M059J (cell line): ENCODE results near the gene THUMPD1. TPM values are rescaled to one million over a fixed set of nuclear protein-coding genes. Genes with fewer than 3 reads are reported as not detected.
"Not testable (repeated sequence)": the region's sequence is repeated elsewhere in the genome, so short reads cannot be mapped to it uniquely, and the experiment has no call there.

ENCODE experiments used
- DNase-seq: peaks from one replicate; pipeline ENCODE4 v3.0.0-alpha.2; 2012; ENCODE audit warnings: low read depth
- total RNA-seq: library from RNA; depleted of rRNA; stranded (reverse); fragments of >200 nt; shearing (Covaris generic); gene quantifications from 2 replicates; pipeline ENCODE4 v1.2.3, GENCODE V29; 2014; rRNA removed

The THUMPD1 gene, protein sequence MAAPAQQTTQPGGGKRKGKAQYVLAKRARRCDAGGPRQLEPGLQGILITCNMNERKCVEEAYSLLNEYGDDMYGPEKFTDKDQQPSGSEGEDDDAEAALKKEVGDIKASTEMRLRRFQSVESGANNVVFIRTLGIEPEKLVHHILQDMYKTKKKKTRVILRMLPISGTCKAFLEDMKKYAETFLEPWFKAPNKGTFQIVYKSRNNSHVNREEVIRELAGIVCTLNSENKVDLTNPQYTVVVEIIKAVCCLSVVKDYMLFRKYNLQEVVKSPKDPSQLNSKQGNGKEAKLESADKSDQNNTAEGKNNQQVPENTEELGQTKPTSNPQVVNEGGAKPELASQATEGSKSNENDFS
- 45.2 and 57.3 TPM in 2 replicates for total RNA-seq

DNA sequence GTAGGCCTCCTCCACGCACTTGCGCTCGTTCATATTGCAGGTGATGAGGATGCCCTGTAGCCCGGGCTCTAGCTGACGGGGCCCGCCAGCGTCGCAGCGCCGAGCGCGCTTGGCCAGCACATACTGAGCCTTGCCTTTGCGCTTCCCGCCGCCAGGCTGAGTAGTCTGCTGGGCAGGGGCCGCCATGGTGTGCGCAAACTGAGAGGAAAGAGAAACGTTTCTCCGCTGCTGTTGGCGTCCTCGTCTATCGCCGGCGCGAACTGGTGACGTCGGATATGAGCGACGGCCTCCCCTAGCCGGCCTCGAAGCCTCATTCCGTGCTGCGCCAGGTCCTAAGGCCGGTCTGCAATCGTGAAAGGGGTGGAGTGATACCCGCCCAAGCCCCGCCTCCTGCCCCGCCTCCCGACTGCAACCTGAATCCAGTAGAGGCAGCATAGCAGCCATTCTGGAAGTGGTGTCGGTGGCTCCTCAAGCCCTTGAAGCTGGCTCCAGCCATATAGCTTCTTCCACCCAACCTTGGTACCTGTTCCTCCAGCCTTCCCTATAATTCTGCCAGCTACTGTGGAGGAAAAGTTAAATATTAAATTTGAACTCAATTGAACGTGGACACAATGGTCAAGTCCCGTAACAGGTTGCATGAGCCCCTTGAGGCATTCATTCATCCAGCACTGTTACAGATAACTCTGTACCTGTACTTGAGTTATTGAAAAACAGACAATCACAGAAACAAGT, at the start of gene THUMPD1:
Gene THUMPD1 (minus strand): TSS at position 265 of the 732 bp plus-strand sequence. CDS start 79 bp downstream, at position 186.
- peak; percentile 92 for DNase-seq

DNA sequence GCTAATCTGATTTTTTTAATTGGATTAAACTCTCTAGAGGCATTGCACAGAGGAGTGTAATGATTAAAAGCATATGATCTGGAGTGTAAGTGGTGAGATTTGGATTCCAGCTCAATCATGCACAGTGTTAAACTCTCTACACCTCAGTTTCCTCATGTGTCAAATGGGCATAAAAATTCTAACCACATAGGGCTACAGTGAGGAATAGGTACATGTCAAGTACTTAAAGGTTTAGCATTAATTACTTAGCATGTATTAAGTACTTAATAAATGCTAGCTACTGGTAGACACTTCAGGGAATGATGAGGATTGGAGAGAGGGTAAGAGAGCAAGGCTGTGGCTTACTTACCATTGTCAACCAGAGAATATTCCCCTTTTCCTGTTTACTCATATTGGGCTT, 47.5 kb upstream of the THUMPD1 start:
- DNase-seq, result no peak

DNA sequence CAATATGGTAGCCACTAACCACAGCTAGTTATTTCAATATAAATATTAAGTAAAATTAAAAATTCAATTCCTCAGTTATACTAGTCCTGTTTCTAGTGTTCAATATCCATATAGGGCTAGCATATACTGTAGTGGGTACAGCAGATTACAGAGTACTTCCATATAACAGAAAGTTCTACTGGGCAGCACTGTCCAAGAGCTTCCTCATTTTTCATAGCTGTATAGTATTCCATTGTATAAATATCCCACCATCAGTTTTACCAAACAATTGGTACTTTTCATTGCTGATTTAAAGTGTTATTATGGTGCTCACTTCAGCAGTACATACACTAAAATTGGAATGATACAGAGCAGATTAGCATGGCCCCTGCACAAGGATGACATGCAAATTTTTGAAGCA, 42.6 kb upstream of the THUMPD1 start:
- DNase-seq, result no peak

DNA sequence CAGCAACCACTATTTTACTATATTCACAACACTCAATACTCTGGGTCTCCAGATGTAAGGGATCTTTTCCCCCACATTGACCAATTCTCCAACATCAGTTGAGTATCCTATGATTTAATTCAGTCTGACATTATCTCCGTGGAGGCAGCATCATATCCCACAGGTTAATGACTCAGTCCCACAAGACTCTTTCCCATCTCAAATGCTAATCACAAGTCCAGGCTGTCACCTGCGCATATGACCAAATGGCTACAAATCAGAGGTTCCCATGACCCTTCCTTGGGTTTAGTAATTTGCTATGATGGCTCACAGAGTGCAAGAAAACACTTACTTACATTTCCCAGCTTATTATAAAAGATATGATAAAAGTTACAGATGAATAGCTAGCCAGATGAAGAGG, 40.9 kb upstream of the THUMPD1 start:
- DNase-seq, result no peak

DNA sequence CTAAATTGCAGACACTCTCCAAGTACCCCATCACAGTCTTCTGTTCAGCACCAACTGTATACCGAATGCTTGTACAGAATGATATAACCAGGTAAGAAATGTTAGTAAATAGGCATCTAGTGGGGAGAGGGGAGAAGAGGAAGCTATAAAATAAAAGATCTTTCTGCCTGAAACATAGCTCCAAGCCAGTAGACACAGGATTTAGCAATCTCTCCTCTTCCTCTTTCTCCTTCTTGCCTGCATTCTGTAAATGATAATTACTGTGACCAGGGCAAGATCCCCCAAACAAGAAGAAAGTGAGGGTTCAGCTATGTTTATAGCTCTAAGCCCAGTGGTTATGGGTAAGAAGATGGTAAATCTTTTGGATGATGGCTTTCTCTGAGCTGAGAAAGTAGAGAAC, 40.1 kb upstream of the THUMPD1 start:
- no peak for DNase-seq

DNA sequence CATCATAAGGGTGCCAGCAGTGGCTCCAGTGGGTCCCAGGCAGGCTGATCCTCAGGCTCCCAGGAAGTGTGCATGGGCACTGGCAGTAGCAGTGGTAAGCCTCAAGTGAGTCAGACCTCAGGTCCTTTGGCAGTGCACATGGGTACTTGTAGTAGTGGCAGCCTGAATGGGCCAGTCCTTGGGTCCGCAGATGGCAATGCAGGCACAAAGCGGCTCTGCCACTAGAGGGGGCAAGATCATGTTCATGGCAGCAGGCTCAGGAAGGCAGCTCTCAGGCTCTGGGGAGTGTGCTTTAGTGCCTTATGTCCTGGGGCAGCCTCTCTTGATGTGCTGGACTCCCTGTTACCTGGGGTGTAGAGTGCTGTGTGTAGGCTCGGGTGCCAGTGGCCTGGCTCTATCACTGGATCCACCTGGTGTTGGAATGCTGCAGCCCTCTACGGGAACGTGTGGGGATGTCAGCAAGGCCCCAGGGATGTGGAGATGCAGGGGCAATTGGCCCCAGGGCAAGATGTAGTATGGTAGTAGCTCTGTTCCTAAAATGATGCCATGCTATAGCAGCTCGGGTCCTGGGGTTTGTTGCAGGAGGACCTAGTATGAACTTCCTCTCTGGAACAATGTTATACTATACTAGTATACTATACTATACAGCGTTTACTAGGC, 33.2 kb upstream of the THUMPD1 start:
- DNase-seq, result peak; percentile 82

DNA sequence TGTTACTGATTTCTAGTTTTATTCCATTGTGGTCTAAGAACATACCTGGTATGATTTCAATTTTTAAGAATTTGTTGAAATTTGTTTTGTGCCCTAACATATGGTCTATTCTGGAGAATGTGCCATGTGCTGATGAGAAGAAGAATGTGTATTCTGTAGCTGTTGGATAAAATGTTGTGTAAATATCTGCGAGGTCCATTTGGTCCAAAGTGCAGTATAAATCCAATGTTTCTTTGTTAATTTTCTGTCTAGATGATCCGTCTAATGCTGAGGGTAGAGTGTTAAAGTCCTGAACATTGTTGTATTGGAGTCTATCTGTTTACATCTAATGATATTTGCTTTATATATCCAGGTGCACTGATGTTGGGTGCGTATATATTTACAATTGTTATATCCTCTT, 32.1 kb upstream of the THUMPD1 start:
- no peak for DNase-seq

DNA sequence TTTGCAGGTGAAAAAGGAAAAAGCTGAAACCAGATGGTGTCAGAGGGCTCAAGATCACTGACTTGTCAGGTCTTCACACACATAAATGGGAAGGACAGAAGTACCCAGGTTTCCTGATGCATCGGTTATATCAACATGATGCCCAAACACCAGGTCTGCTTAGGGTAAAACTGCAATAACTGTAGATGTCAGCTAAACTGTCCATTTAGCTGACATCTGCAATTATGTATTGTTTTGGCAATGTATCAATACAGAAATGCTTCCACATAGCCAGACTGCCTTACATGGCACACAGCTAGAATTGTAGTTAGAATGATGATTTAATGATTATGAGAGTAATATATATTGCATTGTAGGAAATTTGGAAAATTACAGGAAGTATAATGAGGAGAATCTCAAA, 27.2 kb upstream of the THUMPD1 start:
- DNase-seq, result no peak

DNA sequence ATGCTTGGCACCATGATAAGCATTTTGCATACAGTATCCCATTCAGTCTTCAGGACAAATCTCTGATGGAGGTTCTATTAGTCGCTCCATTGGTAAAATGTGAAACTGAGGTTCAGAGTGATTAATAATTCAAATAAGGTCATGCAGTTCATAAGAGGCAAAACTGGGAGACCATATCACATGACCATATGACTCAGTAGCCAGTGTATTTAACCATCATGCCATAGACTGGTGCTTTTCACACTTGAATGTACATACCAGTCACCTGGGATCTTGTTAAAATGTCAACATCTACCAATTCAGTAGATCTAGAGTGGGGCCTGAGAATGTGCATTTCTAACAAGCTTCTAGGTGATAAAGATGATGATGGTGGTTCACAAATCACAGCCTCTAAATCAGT, 26.5 kb upstream of the THUMPD1 start:
- peak; percentile 3 for DNase-seq

DNA sequence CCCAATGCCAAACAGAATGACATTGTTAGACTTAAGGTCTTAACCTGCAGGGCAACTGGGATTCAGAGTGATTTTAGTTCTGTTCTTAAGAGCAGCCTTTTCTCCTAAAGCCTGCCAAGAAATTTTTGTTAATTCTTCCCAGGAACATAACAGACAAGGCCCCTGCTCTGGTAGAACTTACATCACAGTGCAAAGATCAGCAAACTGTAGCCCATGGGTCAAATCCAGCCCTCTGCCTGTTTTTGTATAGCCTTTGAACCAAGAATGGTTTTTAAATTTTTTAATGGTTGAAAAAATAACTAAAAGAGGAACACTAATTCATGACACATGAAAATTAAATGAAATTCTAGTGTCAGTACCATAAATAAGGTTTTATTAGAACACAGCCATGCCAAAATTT, 26.0 kb upstream of the THUMPD1 start:
- DNase-seq, result no peak

DNA sequence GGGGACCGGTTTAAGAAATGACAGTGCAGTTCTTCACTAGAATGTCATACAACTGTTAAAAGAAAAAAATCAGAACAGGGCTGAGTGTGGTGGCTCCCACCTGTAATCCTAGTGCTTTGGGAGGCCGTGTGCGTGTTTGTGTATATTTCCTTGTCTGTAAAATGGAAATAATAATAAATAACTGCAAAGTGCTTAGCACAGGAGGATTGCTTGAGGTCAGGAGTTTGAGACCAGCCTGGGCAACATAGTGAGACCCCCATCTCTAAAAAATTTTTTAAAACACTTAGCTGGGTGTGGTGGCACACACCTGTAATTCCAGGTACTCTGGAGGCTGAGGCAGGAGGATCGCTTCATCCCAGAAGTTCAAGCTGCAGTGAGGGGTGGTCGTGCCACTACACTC, 24.7 kb upstream of the THUMPD1 start:
- DNase-seq, result no peak

DNA sequence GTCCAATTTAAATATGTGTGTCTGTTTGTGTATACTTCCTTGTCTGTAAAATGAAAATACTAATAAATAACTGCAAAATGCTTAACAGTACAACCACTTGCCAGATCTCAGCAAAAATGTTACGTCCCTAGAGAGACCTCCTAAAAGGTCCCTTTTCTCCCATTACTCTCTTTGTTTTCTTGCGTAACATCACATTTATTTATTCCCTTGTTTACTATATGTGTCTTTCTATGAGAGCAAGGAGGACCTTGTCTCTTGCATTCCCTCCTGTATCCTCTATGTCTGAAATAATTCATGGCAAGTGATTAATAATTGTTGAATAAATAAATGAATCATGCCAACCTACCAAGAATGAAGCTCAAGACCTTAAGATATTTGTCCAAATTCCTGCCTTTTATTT, 24.1 kb upstream of the THUMPD1 start:
- DNase-seq, result no peak

DNA sequence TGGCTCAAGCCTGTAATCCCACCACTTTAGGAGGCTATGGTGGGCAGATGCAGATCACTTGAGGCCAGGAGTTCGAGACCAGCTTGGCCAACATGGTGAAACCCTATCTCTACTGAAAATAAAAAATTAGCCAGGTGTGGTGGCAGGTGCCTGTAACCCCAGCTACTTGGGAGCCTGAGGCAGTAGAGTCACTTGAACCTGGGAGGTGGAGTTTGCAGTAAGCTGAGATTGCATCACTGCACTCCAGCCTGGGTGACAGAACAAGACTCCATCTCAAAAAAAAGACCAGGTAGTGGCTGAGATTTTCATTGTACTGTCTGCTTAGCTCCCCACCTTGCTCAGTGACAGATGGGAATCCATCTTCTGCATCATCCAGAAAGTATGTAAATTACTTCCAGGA, 22.8 kb upstream of the THUMPD1 start:
- DNase-seq, result not testable (repeated sequence)

DNA sequence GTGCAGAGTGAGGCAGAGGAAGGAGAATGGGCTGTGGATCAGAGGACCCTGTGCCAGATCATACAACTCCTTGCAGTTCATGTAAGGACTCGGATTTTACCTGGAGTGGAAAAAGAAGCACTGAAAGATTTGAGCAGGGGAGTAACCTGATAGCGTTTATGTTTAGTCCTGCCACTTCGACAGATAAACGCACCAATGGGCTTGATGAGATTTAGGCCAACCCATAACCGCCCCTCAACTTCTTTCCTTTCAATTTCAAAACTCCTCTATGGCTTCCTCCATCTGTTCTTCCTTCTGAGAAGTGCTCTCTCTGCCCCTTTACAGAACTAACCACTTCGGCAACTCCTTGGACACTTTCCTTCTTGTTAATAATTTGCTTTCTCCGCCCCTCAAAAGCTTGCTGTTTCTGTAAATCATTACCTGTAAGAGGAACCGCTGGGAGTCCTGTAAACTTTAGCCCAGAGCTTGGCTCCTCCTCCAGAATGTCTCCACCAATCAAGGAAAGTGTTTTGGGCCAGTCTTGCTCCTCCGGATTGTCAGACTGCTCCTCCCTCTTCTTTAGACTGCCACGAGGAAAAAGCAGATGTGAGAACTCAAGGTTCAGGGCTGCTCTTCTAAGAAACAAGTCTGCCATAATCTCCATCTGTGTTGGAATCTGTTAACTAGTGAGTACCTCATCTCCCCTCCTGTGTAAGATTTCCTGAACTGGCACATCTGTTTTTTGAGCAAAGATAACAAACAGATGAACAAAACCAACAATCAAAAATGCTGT, 22.0 kb upstream of the THUMPD1 start, which contains the start of gene ACSM3:
Gene ACSM3 (plus strand): TSS at position 554 of the 772 bp plus-strand sequence. CDS start 6,021 bp downstream, outside the sequence.
- DNase-seq, result peak; percentile 70

DNA sequence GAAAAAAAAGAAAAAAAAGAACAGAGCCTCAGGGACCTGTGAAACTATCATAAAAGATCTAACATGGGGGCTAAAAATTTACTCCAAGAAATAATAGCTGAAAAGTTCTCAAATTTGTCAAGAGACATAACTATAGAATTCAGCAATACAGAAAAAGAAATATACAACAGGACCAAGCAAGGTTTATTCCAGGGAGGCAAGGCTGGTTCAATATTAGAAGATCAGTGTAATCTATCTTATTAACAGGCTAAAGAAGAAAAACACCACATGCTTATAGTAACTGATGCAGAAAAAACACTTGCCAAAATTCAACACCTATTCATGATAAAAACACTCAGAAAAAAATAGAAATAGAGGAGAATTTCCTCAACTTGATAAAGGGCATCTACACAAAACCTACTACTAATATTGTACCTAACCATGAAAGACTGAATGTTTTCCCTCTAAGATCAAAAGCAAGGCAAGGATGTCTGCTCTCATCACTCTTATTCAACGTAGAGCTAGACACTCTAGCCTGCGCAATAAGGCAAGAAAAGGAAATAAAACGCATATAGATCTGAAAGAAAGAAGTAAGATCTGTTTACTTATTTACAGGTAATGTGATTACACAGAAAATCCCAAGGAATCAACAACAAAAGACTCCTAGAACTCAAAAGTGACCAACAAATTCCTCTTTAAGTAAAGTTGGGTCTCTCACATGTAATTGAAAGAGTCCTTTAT, 20.9 kb upstream of the THUMPD1 start:
- no peak for DNase-seq

DNA sequence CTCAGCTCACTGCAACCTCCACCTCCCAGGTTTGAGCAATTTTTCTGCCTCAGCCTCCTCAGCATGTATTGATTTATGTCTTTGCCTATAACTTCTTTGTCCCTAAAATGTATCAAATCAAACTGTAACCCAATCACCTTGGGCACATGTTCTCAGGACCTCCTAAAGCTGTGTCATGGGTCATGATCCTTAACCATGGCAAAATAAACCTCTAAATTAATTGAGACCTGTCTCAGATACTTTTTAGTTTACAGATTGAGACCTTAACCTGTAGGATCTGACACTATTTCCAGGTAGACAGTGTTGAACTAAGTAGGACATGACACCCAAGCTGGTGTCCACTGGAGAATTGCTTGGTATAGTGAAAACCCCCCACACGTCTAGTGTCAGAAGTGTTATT, 19.6 kb upstream of the THUMPD1 start:
- DNase-seq, result no peak

DNA sequence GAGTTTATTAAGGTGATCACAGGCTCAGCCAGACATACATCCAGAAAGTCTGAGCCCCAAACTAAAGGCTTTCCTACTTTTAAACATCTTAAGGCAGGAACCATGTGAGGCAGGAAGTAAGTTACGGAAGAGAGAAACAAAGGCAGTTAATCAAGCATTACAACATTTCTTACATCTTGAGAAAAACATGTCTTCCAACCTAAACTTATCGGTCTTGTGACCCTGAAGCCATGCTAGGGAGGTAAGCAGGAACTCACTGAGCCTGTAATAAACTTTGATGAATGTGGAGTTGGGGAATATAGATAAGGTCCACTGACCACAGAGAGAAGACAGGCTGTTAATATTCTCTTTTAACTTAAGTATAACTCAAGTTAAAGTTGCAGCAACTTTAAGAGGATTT, 18.7 kb upstream of the THUMPD1 start:
- no peak for DNase-seq

DNA sequence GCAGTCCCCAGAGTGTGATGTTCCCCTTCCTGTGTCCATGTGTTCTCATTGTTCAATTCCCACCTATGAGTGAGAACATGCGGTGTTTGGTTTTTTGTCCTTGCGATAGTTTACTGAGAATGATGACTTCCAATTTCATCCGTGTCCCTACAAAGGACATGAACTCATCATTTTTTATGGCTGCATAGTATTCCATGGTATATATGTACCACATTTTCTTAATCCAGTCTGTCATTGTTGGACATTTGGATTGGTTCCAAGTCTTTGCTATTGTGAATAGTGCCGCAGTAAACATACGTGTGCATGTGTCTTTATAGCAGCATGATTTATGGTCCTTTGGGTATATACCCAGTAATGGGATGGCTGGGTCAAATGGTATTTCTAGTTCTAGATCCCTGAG, 14.2 kb upstream of the THUMPD1 start:
- not testable (repeated sequence) for DNase-seq

DNA sequence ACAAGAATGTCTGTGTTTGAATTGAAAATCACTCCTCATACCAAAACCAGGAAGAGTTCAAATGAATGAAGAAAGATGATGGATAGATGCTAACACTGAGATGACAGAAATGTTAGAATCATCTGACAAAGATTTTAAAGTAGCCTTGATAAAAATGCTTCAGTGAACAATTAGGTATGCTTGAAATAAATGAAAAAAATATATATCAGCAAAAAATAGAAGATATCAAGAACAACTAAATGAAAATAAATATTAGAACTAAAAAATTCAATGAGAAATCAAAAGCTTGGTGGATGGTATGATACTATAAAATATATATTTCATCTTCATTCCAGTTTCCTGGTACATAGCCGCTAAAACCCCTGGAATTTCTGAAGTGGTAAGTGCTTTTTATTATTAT, 13.6 kb upstream of the THUMPD1 start:
- DNase-seq, result no peak

DNA sequence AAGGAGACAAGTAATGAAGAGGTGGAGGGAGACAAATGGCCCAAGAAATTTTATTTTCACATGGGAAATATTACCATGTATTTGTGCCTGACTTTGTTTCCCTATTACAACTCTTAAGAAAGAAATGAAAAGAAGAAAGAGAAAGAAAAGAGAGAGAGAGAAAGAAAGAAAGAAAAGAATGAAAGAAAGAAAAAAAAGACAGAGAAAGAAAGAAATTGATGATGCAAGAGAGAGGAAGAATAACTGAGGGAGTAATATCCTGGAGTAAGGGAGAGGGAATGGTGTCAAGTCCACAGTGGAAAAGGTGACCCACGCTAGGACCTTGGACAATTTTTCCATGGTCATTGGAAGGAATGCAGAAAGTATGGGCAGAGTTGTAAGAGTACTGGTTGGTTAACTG, 12.1 kb upstream of the THUMPD1 start:
- DNase-seq, result no peak

DNA sequence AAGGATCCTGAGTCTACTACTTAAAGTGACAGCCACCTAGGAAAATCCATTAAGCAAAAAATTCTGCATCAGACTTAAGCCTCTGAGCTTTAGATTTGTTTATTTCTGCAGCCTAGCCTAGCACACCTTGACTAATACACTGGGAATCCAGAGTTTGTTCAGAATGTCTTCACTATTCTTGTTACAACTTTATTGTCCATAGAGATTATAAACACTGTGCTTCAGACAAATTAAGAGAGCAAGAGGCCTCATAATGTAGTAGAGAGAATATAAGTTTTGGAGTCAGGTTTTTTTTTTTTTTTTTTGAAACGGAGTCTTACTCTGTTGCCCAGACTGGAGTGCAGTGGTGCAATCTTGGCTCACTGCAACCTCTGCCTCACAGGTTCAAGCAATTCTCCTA, 8.9 kb upstream of the THUMPD1 start:
- DNase-seq, result no peak
